ENCODE results near the gene HDGFL3.

Gene HDGFL3

GRCh38 chr15:83082730-83083386, 124.8 kb downstream of the HDGFL3 start:
- H3K27me3 Mint-ChIP-seq, result peaks cover 45% of the 10 kb centered on the region
- no peak for ATAC-seq (replicated peaks; ENCODE audit: extremely low read depth, poor library complexity, severe bottlenecking)
- no peak overlapping the region for H3K4me3 Mint-ChIP-seq
- no peaks in the 10 kb centered on the region for H3K9me3 Mint-ChIP-seq
- peaks cover 1% of the 10 kb centered on the region for H3K36me3 Mint-ChIP-seq (ENCODE audit: insufficient read depth)
- no peak for DNase-seq (ENCODE audit: low spot score in 2 of 2)
- H3K27ac Mint-ChIP-seq (ENCODE audit: low read depth), result no peak overlapping the region
- peaks cover 6% of the 10 kb centered on the region for H3K4me1 Mint-ChIP-seq

GRCh38 chr15:83081256-83082014, 126.2 kb downstream of the HDGFL3 start:
- H3K4me3 Mint-ChIP-seq, result no peak overlapping the region
- ATAC-seq (replicated peaks; ENCODE audit: extremely low read depth, poor library complexity, severe bottlenecking) (no peak), DNase-seq (ENCODE audit: low spot score in 2 of 2) (no peak)
- H3K9me3 Mint-ChIP-seq, result no peaks in the 10 kb centered on the region
- no peak overlapping the region for H3K27ac Mint-ChIP-seq (ENCODE audit: low read depth)
- peaks cover 6% of the 10 kb centered on the region for H3K4me1 Mint-ChIP-seq
- peaks cover 1% of the 10 kb centered on the region for H3K36me3 Mint-ChIP-seq (ENCODE audit: insufficient read depth)
- H3K27me3 Mint-ChIP-seq, result peaks cover 49% of the 10 kb centered on the region

- no peak for ATAC-seq (replicated peaks; ENCODE audit: extremely low read depth, poor library complexity, severe bottlenecking)
- DNase-seq (ENCODE audit: low spot score in 2 of 2), result no peak
- Mint-ChIP-seq H3K4me1 (peaks cover 6% of the 10 kb centered on the region), H3K9me3 (peaks cover 11% of the 10 kb centered on the region), H3K27ac (ENCODE audit: low read depth) (no peak overlapping the region), H3K36me3 (ENCODE audit: insufficient read depth) (no peaks in the 10 kb centered on the region), H3K4me3 (no peak overlapping the region), H3K27me3 (peaks cover 48% of the 10 kb centered on the region)
Observed at GRCh38 chr15:83078712-83079111, 128.9 kb downstream of the HDGFL3 start.
